Stimulated activated CD4-positive, alpha-beta T cell treated with anti-CD3 and anti-CD28 coated beads, Interleukin-12 subunit alpha, Interleukin-12 subunit beta, amount 100 ng/mL, for 24 hours (primary cell): Measurements from ENCODE around the gene MOB1A.
A peak's percentile ranks its signal among the peaks of the same experiment; 100 is the strongest.
"Not testable (repeated sequence)": the region's sequence is repeated elsewhere in the genome, so short reads cannot be mapped to it uniquely, and the experiment has no call there.

Source experiments
- DNase-seq, 2 experiments: peaks; one replicate each; pipeline ENCODE4 v3.0.0-alpha.2; 2020; ENCODE audit warnings: low read depth in 2 of 2

The MOB1A gene

GRCh38 chr2:74198461-74199274, 20.0 kb upstream of the MOB1A start, which contains the start of gene MTHFD2:
MTHFD2 (plus strand) TSS chr2:74198615; CDS start chr2:74198642, 27 bp downstream.
- DNase-seq = peak; percentile 83 to 90

GRCh38 chr2:74198023-74198460, 19.4 kb upstream of the MOB1A start:
- DNase-seq = no peak

- DNase-seq = no peak
These were observed 18.4 kb upstream of the MOB1A start for GRCh38 chr2:74197049-74197448.

- DNase-seq = no peak
These were observed 16.1 kb upstream of the MOB1A start for GRCh38 chr2:74194799-74195198.

GRCh38 chr2:74191596-74192380, 13.1 kb upstream of the MOB1A start:
- DNase-seq = no peak

- DNase-seq = no peak
These were observed 10.0 kb upstream of the MOB1A start for GRCh38 chr2:74188696-74189095.

- no peak for DNase-seq
These were observed 9.4 kb upstream of the MOB1A start for GRCh38 chr2:74188018-74188601.

- DNase-seq = not testable (repeated sequence)
These were observed 8.0 kb upstream of the MOB1A start for GRCh38 chr2:74186706-74187105.

GRCh38 chr2:74186038-74186437, 7.4 kb upstream of the MOB1A start:
- no peak for DNase-seq

GRCh38 chr2:74183878-74184277, 5.2 kb upstream of the MOB1A start:
- no peak for DNase-seq

- no peak for DNase-seq
These were observed 3.1 kb upstream of the MOB1A start for GRCh38 chr2:74181739-74182138.

GRCh38 chr2:74179063-74179865, 585 bp upstream of the MOB1A start:
- no peak for DNase-seq

- no peak for DNase-seq
These were observed 983 bp downstream of the MOB1A start for GRCh38 chr2:74177696-74178095.

- DNase-seq = no peak
These were observed 3.8 kb downstream of the MOB1A start for GRCh38 chr2:74174909-74175308.

GRCh38 chr2:74168739-74169138, 9.9 kb downstream of the MOB1A start:
- no peak for DNase-seq

GRCh38 chr2:74164761-74165160, 13.9 kb downstream of the MOB1A start:
- DNase-seq = no peak

- no peak for DNase-seq
These were observed 15.7 kb downstream of the MOB1A start for GRCh38 chr2:74162951-74163350.

GRCh38 chr2:74155830-74156229, 22.8 kb downstream of the MOB1A start:
- no peak for DNase-seq

- no peak for DNase-seq
These were observed 25.7 kb downstream of the MOB1A start for GRCh38 chr2:74152954-74153353.

- no peak for DNase-seq
These were observed 28.9 kb downstream of the MOB1A start for GRCh38 chr2:74149570-74150319.

- DNase-seq = no peak
These were observed 29.5 kb downstream of the MOB1A start for GRCh38 chr2:74149247-74149525.
